Embryonic facial prominence (tissue), 1 donor: ENCODE measurements around the gene OLFM3.

Experiments used
- DNase-seq: peaks from one replicate; pipeline ENCODE4 v3.0.0-alpha.2; 2016; ENCODE audit errors: extremely low spot score

Gene OLFM3

GRCh38 chr1:101996825-101997465, at the start of gene OLFM3:
OLFM3 (minus strand) TSS chr1:101996926.
- peak; percentile 57 for DNase-seq

GRCh38 chr1:102045752-102046151, 49.0 kb upstream of the OLFM3 start:
- no peak for DNase-seq

GRCh38 chr1:102032534-102032933, 35.8 kb upstream of the OLFM3 start:
- DNase-seq, result no peak

GRCh38 chr1:102019530-102019929, 22.8 kb upstream of the OLFM3 start:
- no peak for DNase-seq

GRCh38 chr1:102015728-102016127, 19.0 kb upstream of the OLFM3 start:
- DNase-seq, result no peak

GRCh38 chr1:102002057-102002456, 5.3 kb upstream of the OLFM3 start:
- no peak for DNase-seq

GRCh38 chr1:101995984-101996745, 561 bp downstream of the OLFM3 start:
- DNase-seq, result no peak

GRCh38 chr1:101993710-101994109, 3.0 kb downstream of the OLFM3 start:
- DNase-seq, result no peak

DNA sequence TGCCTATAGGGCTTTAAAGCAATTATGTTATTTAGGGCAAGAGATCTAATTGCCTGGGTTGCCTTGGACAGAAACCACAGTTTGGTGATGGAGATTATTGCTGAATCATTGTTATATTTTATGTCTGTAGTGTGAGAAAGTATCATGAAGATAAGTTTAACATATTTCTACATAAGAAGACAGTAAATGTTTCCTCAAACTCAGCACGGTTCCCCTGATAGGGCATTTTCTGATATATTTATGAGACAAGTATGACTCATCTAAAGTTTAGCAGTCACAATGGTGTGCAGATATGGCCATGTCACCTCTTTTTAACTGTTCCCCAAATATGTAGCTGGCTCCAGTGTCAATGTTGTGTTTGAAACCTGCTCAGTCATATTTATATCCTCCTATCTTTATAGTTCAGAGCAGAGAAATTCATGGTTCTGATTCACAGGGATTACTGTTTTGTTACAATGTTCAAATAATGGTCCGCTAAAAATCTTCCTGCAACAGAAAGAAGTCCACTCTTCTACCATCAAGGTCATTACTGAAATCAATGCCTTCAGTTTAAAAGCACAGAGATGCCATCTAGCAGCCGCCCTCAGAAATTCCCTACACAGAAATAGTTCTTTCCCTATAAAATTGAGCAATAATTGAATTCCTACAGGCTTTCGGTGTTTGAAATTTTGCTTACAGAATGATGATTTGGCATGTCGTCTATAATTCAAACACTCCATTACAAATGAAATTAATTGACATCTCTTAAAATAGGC, 3.7 kb downstream of the OLFM3 start:
- DNase-seq, result no peak

GRCh38 chr1:101980974-101981373, 15.8 kb downstream of the OLFM3 start:
- DNase-seq, result no peak

GRCh38 chr1:101977266-101977665, 19.5 kb downstream of the OLFM3 start:
- no peak for DNase-seq

- DNase-seq, result no peak
These were observed 20.6 kb downstream of the OLFM3 start for GRCh38 chr1:101976161-101976560.

DNA sequence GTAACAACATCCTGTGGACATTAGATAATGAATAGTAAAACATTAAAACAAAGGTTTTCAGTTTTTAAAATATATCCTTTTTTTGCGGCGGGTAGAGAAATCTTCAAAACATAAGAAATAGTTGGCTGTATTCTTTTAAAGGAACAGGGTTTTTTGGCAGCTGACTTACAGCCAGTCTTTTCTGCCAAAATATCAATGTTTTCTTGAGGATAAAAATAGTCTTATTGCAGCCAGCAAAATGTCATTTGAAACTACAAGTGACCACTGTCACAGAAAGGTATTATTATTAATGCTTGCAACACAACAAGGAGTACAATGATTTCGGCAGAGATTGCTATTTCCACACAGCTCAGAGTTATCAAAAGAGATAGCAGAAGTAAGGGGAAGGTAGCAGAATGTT, 21.4 kb downstream of the OLFM3 start:
- no peak for DNase-seq

- no peak for DNase-seq
These were observed 22.0 kb downstream of the OLFM3 start for GRCh38 chr1:101974599-101975274.

DNA sequence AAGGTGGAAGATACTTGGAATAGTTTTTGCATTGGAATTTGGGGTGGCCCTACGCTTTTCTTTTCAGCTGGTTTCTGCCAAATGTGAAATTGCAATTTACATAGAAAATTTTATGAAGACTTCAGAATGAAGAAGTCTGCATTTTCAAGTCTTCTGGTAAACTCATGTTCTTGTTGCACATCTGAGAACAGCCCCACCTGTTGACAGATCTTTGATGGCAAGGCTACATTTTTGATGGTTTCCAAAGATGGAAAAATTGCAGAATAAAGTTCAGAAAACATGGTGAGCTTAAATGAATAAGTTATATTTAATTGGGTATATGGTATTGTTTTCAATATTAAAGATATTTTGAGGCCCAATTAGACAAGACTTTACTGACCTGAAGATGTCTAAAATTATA, 25.4 kb downstream of the OLFM3 start:
- no peak for DNase-seq

DNA sequence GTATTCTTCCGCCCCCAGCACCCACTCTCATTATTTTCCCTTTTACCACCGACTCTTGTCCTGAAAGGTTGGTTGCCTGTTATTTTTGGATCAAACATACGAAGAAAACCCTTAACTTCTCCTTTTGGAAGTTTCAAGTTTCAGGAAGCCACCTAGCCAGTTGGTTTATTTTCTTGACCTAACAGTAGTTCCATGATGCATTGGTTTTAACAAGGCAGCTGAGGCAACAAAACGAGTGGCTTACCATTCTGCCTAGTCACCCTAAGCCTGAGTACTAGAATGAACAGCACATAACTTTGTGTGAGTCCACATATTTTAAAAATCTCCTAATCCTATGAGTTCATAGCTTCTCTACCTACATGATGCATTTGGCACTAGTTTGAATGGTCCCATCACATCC, 28.9 kb downstream of the OLFM3 start:
- DNase-seq, result no peak

DNA sequence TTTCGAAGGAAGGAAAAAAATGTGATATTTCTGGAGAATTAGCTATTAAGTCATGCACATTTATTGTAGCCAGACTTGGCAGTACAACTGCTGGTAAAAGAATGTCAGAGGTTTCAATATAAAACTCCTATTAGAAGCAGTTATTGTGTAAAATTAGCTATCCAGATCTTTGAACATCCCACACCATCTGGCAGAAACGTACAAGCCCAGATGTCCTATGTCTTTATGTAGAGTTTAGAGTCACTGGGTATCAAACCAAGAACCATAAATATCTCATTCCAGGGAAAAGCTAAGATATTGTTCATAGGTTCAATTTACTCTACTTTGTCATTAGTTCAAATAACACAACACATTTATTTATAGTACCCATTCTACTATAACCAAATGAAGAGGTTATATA, 31.4 kb downstream of the OLFM3 start:
- no peak for DNase-seq

DNA sequence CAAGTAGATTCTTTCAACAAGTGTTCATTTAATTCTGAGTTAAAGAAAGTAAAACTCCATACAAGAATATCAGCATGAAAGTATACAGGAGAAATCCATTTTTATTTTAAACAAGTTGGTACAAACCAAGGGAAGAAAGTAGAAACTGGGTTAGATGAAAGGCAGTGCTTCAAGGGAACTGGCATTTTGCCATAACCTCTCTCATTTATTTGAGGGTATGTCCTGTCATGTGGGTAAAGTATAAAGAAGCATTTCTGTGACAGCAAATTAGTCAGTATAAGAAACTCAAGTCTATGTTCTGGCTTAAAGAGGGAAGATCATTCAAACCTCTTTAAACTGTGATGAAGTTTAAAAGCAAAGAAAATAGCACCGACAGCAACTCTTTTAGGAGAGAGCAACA, 32.0 kb downstream of the OLFM3 start:
- peak; percentile 6 for DNase-seq

DNA sequence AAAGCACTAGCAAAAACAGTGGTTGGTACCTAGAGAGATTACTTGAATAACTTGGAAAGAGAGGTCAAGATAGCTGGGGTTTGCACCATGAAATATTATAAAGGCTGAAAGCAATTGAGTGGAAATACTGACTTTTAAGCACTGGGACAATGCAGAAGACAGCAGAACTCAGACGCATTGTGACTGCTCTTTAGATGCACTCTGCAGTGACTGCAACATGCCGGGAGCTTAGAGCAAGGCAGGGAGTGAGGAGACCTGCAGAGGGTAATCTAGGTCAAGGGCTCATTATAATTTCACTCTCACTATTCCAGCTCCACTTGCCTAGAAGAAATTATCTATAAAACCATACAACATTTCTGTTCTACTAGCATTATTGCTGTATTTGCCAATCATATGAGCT, 36.6 kb downstream of the OLFM3 start:
- no peak for DNase-seq

DNA sequence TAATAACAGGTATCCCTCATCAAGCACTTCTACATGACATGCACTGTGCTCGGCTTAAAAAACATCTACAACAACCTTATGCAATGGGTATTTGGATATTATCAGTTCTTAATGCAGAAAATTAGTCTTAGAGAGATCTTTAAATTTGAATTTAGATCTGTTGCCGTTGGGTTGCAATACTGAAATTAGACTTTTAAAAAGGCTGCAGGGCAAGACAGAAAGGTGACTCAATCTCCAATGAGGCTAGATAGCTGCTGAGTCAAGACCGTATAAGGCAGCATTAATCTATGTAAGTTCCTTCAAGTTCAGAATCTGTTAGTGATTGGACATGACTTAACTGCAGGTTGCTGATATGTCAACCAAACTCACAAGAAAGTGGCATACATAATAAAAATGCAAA, 37.3 kb downstream of the OLFM3 start:
- no peak for DNase-seq

DNA sequence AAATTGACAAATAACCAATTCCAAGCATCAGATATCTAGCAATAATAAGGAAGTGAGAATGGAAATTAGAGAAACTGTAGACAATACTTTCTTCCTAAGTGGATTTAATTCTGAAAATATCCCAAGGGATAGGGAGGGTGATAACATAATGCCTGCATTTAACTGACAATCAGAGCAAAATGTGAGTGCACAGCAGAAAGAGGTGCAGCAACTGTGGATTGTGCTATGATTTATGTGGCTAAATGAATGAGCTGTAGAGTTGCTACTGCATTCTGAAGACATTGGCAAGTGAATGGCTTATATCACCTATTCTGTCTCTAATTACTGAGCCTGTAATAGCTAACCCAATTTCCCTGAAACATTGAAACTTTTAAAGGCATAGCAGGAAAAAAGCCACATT, 39.0 kb downstream of the OLFM3 start:
- no peak for DNase-seq

GRCh38 chr1:101953623-101954022, 43.1 kb downstream of the OLFM3 start:
- no peak for DNase-seq
